T-helper 17 cell (primary cell): Measurements from ENCODE around the gene ZBTB7B. TPM values are rescaled to one million over a fixed set of nuclear protein-coding genes. Genes with fewer than 3 reads are reported as not detected.
A peak's percentile ranks its signal among the peaks of the same experiment; 100 is the strongest.

Source experiments
- ATAC-seq: fragments of 150-1000 bp; cut with Tn5 transposase; 2 replicates; pipeline ENCODE4 v1.10.0; 2021; ENCODE audit warnings: mild to moderate bottlenecking, moderate library complexity
- DNase-seq, 3 donors: peaks; one replicate each; pipeline versions ENCODE4 v3.0.0 to v3.0.0-alpha.2; 2020 to 2021
- H3K9me3 ChIP-seq: one replicate; pipeline ENCODE4 v1.7.0; 2013; ENCODE audit warnings: low read length, mild to moderate bottlenecking; ENCODE audit not compliant: control insufficient read depth, poor library complexity, severe bottlenecking
- H3K27ac Mint-ChIP-seq: one replicate; pipeline ENCODE4 v1.8.0; 2022; ENCODE audit warnings: mild to moderate bottlenecking, moderate library complexity, mixed read lengths
- H3K27me3 Mint-ChIP-seq: one replicate; pipeline ENCODE4 v1.8.0; 2022; ENCODE audit warnings: mixed read lengths
- H3K36me3 Mint-ChIP-seq: one replicate; pipeline ENCODE4 v1.8.0; 2022; ENCODE audit warnings: low read depth, mixed read lengths
- H3K4me1 Mint-ChIP-seq: one replicate; pipeline ENCODE4 v1.8.0; 2022; ENCODE audit warnings: mild to moderate bottlenecking, mixed read lengths
- H3K4me3 Mint-ChIP-seq: one replicate; pipeline ENCODE4 v1.8.0; 2022; ENCODE audit warnings: mild to moderate bottlenecking, moderate library complexity, mixed read lengths
- total RNA-seq, 4 donors: library from RNA in 2 of 4; stranded (reverse) in 2 of 4; gene quantifications; one replicate each; pipeline ENCODE4 v1.2.3 and lab custom pipeline; 2022 to 2026

The ZBTB7B gene
- total RNA-seq, 2 donors from 2014 or later: 63.8 to 73.6 TPM

DNA sequence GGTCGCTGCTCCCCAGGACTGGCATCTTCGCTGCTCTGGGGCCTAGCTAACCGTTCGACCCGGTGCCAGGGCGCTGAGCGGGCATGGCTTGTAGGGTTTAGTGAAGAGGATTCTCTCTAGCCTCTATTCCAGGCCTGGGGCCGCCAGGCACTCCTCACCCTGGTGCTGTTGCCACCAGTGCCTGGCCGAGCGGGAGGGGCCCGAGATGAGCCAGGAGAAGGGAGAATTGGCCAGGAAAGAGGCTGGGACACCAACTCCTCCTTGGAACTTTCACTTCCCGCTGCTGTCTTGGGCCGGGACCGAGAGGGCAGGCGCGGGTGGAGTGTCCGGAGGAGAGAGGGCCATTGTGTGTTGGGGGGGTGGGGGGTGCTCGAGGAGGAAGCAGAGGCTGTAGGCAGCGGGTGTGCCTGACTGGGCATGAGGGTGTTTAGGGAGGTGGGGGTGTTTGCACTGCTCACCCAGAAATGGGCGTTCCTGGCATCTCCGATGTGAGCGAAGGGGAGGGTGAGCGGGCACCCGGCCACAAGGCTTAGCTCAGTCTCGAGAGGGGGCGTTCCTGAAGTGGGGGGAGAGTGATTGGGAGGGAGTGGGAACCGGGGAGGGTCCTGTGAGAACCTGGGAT lies 49.3 kb downstream of the ZBTB7B start:
- Mint-ChIP-seq H3K27me3 (no peaks in the 10 kb centered on the region), H3K27ac (peak overlapping the region; percentile 70), H3K4me3 (peak overlapping the region; percentile 91), H3K36me3 (no peaks in the 10 kb centered on the region), H3K4me1 (peaks cover 27% of the 10 kb centered on the region)
- H3K9me3 ChIP-seq: no peaks in the 10 kb centered on the region
- DNase-seq (peak in 2 of 3 donors; percentile 27 to 32), ATAC-seq (peak; percentile 38)

DNA sequence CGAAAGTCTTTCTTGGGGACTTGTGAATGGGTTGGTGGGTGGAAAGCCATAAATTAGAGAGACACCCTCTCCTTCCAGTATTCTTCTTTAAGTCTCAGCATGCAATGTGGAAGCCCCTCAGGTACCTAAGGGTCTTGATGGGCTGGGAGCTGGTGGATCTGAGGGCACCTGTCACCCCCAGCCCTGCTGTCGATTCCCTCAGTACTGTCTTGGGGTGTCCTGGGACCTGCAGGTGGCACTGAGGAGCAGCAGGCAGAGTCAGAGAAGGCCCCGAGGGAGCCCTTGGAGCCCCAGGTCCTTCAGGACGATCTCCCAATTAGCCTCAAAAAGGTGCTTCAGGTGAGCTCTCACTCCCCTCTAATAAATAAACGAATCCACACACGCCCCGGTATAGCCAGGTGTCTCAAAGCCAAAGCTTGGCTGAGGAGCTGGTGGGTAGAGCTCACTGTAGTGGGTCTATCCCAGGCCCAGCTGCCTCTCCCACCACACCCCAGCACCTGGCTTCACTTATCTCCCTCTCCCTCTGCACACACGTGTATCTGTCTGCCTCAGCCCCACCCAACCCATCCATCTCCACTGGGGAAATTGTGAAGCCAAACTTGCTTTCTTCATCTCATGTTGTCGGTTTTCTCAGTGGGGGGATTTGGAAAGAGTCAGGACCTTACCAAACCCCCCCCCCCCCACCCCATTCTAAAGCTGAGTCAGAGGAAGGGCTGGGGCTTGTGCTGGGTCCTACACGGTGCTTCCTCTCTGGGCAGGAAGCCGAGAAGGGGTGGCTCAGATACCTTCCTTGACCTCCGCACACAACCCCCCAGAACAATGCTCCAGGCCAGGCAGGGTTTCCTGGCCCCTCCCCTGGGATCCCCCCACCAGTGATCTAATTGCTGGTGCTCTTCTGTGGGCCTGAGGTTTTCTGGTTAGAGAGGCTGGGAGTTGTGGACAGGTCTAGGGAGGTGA lies 50.1 kb downstream of the ZBTB7B start:
- H3K4me1 Mint-ChIP-seq: peaks cover 27% of the 10 kb centered on the region
- no peaks in the 10 kb centered on the region for H3K9me3 ChIP-seq
- H3K27ac Mint-ChIP-seq: peak overlapping the region; percentile 70
- peak overlapping the region; percentile 91 for H3K4me3 Mint-ChIP-seq
- H3K27me3 Mint-ChIP-seq: no peaks in the 10 kb centered on the region
- H3K36me3 Mint-ChIP-seq: no peaks in the 10 kb centered on the region
- ATAC-seq: peak; percentile 25
- DNase-seq: no peak

DNA sequence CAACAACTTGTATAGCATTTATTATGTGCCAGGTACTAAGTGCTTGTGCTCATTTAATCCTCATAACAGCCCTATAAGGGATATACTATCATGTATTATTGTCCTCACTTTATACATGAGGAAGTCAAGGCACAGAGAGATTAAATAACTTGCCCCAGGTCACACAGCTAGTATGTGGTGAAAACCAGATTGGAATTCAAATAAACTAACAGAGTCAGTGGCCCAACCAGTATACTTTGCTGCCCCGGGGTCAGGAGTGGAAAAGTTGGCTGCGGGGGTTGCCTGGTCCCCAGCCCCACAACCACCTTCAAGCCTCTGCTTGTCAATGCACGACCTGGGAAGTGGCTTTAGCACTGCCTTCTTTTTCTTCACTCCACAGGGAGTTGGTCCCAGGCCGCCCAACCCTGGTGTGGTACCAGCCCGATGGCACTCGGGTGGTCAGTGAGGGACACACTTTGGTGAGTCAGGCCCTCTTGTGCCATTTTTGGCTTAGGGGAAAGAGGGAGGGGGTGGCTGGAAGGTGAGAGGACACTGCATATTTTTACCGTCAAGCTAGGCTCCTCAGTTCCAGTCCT lies 51.0 kb downstream of the ZBTB7B start:
- no peaks in the 10 kb centered on the region for H3K9me3 ChIP-seq
- DNase-seq (no peak), ATAC-seq (no peak)
- Mint-ChIP-seq H3K27ac (peak overlapping the region; percentile 43), H3K4me1 (peaks cover 27% of the 10 kb centered on the region), H3K4me3 (peak overlapping the region; percentile 91), H3K27me3 (no peaks in the 10 kb centered on the region), H3K36me3 (no peaks in the 10 kb centered on the region)

DNA sequence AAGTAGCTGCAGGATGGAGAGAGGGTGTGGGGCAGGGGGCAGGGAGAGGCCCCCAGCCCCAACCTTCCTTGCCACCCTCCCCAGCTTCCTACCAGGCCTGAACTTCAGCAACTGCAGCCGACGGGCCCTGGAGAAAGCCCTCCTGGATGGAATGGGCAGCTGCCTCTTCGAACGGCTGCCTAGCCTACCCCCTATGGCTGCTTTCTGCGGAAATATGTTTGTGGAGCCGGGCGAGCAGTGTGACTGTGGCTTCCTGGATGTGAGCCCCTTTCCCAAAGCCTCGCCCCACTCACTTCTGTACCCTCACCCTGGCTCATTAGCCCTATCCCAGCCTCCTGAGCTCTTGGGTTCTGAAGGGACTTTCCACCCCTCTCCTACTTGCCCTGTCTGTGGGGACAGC lies 54.5 kb downstream of the ZBTB7B start:
- Mint-ChIP-seq H3K4me1 (peaks cover 17% of the 10 kb centered on the region), H3K4me3 (no peak overlapping the region), H3K27ac (no peak overlapping the region), H3K27me3 (no peaks in the 10 kb centered on the region), H3K36me3 (no peaks in the 10 kb centered on the region)
- ATAC-seq: no peak
- no peaks in the 10 kb centered on the region for H3K9me3 ChIP-seq
- no peak for DNase-seq

DNA sequence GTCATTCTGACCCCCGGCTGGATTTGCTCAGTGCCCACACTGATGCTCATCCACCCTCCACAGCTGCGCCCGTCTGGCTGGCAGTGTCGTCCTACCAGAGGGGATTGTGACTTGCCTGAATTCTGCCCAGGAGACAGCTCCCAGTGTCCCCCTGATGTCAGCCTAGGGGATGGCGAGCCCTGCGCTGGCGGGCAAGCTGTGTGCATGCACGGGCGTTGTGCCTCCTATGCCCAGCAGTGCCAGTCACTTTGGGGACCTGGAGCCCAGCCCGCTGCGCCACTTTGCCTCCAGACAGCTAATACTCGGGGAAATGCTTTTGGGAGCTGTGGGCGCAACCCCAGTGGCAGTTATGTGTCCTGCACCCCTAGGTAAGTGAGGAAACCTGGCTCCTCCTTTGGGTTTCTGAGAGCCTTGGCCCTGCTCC lies 55.2 kb downstream of the ZBTB7B start:
- H3K36me3 Mint-ChIP-seq: no peaks in the 10 kb centered on the region
- no peak overlapping the region for H3K4me3 Mint-ChIP-seq
- H3K9me3 ChIP-seq: no peaks in the 10 kb centered on the region
- ATAC-seq (no peak), DNase-seq (no peak)
- H3K27ac Mint-ChIP-seq: no peak overlapping the region
- no peaks in the 10 kb centered on the region for H3K27me3 Mint-ChIP-seq
- peaks cover 12% of the 10 kb centered on the region for H3K4me1 Mint-ChIP-seq

DNA sequence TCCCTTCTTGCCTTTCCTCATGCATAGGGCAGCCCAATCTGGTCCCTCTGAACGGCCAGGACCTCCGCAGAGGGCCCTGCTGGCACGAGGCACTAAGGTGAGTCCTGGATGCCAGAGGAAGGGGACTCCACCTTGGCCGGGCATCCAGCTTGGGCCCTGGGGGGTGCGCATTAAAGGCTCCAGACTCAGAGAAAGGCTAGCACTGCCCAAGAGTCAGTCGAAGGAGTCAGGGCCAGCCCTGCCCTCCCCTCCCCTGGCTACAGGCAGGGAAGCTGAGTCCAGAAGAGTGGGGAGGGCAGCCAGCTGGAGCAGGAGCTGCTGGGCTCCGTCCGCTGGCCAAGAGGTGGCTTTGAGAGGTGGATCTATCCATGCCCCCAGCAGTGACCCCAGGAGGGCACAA lies 58.1 kb downstream of the ZBTB7B start:
- no peak overlapping the region for H3K4me3 Mint-ChIP-seq

DNA sequence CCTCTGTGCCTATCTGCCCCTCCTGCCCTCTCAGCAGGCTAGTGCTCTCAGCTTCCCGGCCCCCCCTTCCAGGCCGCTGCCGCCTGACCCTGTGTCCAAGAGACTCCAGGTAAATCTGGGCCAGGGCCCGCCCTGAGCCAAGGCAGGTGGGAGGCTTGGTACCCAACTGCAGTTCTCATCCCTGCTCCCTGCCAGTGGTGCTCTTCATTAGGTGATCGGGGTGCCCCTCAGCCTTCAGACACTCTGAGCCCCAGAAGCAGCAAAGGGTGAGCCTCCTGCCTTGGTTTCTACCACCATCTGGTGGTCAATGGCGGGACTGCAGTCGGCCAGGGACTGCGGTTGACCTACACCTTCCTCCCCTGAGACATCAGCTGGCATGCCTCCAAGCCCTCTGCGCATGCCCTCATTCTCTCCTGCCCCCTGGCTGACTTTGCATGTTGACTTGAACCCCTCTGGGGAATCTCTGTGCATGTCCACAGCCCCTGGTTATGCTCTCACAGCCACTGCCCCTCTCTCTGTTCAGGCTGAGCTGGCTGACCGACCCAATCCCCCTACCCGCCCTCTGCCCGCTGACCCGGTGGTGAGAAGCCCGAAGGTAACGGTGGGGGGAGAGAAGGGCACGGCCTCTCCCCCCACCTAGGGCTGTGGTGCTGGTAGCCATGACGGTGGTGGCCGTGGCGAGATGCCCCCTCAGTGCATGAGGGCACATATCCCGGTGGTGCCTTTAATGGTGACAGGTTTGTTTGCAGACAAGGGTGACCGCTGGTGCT lies 59.0 kb downstream of the ZBTB7B start:
- ATAC-seq: peak; percentile 67
- Mint-ChIP-seq H3K27me3 (no peaks in the 10 kb centered on the region), H3K27ac (no peak overlapping the region), H3K4me1 (peaks cover 19% of the 10 kb centered on the region), H3K36me3 (no peaks in the 10 kb centered on the region), H3K4me3 (peak overlapping the region; percentile 39)
- peak; percentile 88 to 99 (median 88) for DNase-seq
- H3K9me3 ChIP-seq: no peaks in the 10 kb centered on the region

More for the DNA sequence above, 58.1 kb downstream of the ZBTB7B start:
- Mint-ChIP-seq H3K27me3 (no peaks in the 10 kb centered on the region), H3K27ac (no peak overlapping the region), H3K36me3 (no peaks in the 10 kb centered on the region), H3K4me1 (peaks cover 16% of the 10 kb centered on the region)
- no peak for ATAC-seq
- no peak for DNase-seq
- H3K9me3 ChIP-seq: no peaks in the 10 kb centered on the region

DNA sequence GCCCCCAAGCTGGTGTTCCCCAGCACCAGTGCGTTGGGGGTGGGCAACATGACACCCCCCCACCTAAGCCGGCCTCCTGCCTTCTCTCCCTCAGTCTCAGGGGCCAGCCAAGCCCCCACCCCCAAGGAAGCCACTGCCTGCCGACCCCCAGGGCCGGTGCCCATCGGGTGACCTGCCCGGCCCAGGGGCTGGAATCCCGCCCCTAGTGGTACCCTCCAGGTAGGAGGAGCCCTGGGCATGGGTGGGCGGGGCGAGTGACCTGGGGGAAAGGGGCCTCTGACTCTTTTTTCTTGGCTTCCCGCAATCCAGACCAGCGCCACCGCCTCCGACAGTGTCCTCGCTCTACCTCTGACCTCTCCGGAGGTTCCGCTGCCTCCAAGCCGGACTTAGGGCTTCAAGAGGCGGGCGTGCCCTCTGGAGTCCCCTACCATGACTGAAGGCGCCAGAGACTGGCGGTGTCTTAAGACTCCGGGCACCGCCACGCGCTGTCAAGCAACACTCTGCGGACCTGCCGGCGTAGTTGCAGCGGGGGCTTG lies 59.6 kb downstream of the ZBTB7B start:
- Mint-ChIP-seq H3K4me1 (peaks cover 24% of the 10 kb centered on the region), H3K4me3 (peak overlapping the region; percentile 97), H3K27ac (no peak overlapping the region), H3K36me3 (peaks cover 4% of the 10 kb centered on the region), H3K27me3 (no peaks in the 10 kb centered on the region)
- DNase-seq (no peak), ATAC-seq (no peak)
- no peaks in the 10 kb centered on the region for H3K9me3 ChIP-seq

DNA sequence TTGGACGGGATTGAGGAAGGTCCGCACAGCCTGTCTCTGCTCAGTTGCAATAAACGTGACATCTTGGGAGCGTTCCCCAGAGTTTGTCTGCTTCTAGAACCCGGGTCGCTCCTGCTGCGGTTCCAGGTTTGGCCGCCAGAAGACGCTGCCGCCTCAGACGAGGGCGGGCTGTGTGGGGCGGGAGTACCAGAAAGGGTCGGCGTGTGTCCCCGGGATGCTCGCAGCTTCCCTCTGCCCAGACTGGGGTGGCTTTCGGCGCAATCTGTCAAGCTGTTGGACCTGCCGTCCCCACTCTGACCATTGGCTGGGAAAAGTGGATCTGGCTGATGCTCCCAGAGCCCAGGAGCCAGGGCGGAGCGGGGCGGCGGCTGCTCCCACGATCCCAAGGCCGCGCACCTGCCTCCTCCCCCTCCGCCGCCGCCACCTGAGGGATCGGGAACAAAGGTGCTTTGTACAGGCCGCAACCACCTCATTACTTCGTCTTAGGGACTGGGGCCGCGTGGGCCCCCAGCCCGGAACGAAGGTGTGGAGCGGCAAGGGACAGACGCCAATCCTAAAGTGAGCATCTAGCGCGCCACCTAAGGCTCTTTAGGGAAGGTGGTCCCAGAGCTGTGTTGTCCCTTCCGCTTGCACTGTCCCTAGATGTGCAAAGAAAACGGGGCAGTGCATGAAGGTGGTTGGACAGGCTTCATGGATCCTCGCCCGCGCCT lies 60.3 kb downstream of the ZBTB7B start:
- peak; percentile 48 to 68 (median 53) for DNase-seq
- Mint-ChIP-seq H3K27ac (peak overlapping the region; percentile 81), H3K4me1 (peaks cover 24% of the 10 kb centered on the region), H3K4me3 (peak overlapping the region; percentile 97), H3K36me3 (peaks cover 4% of the 10 kb centered on the region), H3K27me3 (no peaks in the 10 kb centered on the region)
- no peaks in the 10 kb centered on the region for H3K9me3 ChIP-seq
- ATAC-seq: peak; percentile 41

DNA sequence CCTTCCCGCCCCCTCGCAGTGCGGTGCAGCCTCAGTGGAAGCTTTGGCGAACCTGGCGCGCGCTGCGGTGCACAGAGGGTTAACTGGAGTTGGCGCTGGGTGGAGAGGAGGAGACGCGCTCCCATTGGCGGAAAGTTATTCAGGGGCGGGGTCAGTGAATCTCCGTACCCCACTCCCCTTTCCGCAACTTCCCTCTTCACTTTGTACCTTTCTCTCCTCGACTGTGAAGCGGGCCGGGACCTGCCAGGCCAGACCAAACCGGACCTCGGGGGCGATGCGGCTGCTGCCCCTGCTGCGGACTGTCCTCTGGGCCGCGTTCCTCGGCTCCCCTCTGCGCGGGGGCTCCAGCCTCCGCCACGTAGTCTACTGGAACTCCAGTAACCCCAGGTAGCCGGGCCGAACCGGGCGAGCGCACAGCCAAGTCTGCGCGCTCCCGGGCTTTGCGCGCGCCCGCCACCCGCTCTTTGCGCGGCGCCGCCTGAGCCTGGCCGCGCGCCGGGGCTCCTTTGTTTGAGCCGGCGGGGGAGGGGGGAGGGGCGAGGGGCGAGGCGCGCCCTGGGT lies 61.0 kb downstream of the ZBTB7B start, which contains the start of gene EFNA4:
EFNA4 (plus strand) TSS at position 191 of the 561 bp plus-strand sequence; CDS start at position 275, 84 bp downstream.
- H3K4me1 Mint-ChIP-seq: peaks cover 27% of the 10 kb centered on the region
- H3K27me3 Mint-ChIP-seq: no peaks in the 10 kb centered on the region
- peak within 1 kb of the TSS; percentile 81 for H3K27ac Mint-ChIP-seq
- H3K4me3 Mint-ChIP-seq: peak within 1 kb of the TSS; percentile 98
- ATAC-seq (peak; percentile 88), DNase-seq (peak; percentile 66 to 75 (median 72))
- no peaks in the 10 kb centered on the region for H3K9me3 ChIP-seq
- peaks cover 7% of the 10 kb centered on the region for H3K36me3 Mint-ChIP-seq

DNA sequence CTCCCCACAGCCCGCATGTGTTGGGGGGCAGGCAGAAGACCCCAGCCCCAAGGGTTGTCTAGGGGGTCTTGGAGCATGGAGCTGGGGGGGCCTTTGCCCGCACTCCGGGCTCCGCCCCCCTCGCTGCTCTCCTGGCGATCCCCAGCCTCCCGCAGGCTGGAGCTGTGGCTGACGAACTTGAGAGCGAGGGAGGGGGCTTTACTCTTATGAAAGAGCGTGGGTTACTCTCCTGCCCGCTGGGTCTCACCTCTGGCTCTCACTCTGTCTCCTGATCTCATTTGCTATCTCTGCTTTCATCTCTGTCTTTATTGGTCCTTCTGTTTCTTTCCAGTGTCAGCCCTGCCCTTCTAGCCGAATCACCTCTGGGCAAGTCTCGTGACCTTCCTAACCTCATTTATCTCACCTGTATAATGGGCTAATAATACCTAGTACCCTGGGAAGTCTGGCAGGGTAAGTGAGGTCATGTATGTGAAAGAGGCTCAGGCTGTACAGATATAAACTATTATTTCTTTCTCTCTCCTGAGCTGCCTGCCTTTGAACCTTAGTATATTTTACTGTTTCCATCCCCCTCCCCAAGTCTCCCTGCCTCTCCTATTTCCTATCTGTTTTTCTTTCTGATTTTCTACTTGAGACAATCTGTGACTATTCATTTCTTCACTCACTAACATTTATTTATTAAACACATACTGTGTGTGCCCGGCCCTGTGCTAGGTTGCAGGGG lies 61.7 kb downstream of the ZBTB7B start:
- H3K27ac Mint-ChIP-seq: peak overlapping the region; percentile 81
- H3K9me3 ChIP-seq: no peaks in the 10 kb centered on the region
- peaks cover 7% of the 10 kb centered on the region for H3K36me3 Mint-ChIP-seq
- H3K27me3 Mint-ChIP-seq: no peaks in the 10 kb centered on the region
- no peak for DNase-seq
- peaks cover 27% of the 10 kb centered on the region for H3K4me1 Mint-ChIP-seq
- peak; percentile 12 for ATAC-seq
- peak overlapping the region; percentile 98 for H3K4me3 Mint-ChIP-seq
